HepG2 (cell line): ENCODE results near the gene LCA5. TPM values are rescaled to one million over a fixed set of nuclear protein-coding genes. Genes with fewer than 3 reads are reported as not detected.

Source experiments
- ARID2 ChIP-seq: sonication (generic); formaldehyde crosslinking; IDR thresholded peaks from 2 replicates; pipeline ENCODE4 v1.8.1; 2022; ENCODE audit warnings: mild to moderate bottlenecking, missing genetic modification reagents, borderline replicate concordance
- CEBPB ChIP-seq: IDR thresholded peaks from 2 replicates; pipeline ENCODE4 v1.6.1; 2011; ENCODE audit warnings: low read depth, low read length, improper control_type of control experiment, borderline replicate concordance
- FOXA3 ChIP-seq: IDR thresholded peaks from 2 replicates; pipeline ENCODE4 v1.6.1; 2016; ENCODE audit warnings: missing genetic modification reagents, missing compliant biosample characterization
- FOXP1 ChIP-seq, 2 experiments: fragments of 450-650 bp in 1 of 2; IDR thresholded peaks; 2 replicates each; pipeline ENCODE4 v1.6.1; 2017 to 2018; ENCODE audit warnings: antibody characterized with exemption in 1 of 2
- HDAC6 ChIP-seq: fragments of 200-600 bp; sonication (generic); IDR thresholded peaks from 2 replicates; pipeline ENCODE4 v1.7.0; 2017; ENCODE audit warnings: mild to moderate bottlenecking, antibody characterized with exemption, low read length, low read depth
- HMG20A ChIP-seq: IDR thresholded peaks from 2 replicates; pipeline ENCODE4 v1.6.1; 2016; ENCODE audit warnings: borderline replicate concordance
- JDP2 ChIP-seq: sonication (generic); formaldehyde crosslinking; IDR thresholded peaks from 2 replicates; pipeline ENCODE4 v1.8.1; 2022; ENCODE audit warnings: missing genetic modification reagents, borderline replicate concordance
- KAT8 ChIP-seq: IDR thresholded peaks from 2 replicates; pipeline ENCODE4 v1.6.1; 2016; ENCODE audit warnings: missing genetic modification reagents, missing compliant biosample characterization
- NFE2L2 ChIP-seq: fragments of 150-350 bp; IDR thresholded peaks from 2 replicates; pipeline ENCODE4 v1.6.1; 2014; ENCODE audit warnings: low read length
- PRMT3 ChIP-seq: sonication (generic); formaldehyde crosslinking; IDR thresholded peaks from 2 replicates; pipeline ENCODE4 v1.8.1; 2022; ENCODE audit warnings: low read depth, mild to moderate bottlenecking, moderate library complexity, missing genetic modification reagents, borderline replicate concordance
- RXRB ChIP-seq: IDR thresholded peaks from 2 replicates; pipeline ENCODE4 v1.6.1; 2016; ENCODE audit warnings: borderline replicate concordance, missing genetic modification reagents, missing compliant biosample characterization
- SAP130 ChIP-seq: IDR thresholded peaks from 2 replicates; pipeline ENCODE4 v1.6.1; 2016; ENCODE audit warnings: low read depth
- SATB2 ChIP-seq: sonication (generic); formaldehyde crosslinking; IDR thresholded peaks from 2 replicates; pipeline ENCODE4 v1.5.0; 2020; ENCODE audit warnings: missing genetic modification reagents
- SETDB1 ChIP-seq: sonication (generic); formaldehyde crosslinking; IDR thresholded peaks from 2 replicates; pipeline ENCODE4 v1.5.1; 2020; ENCODE audit warnings: missing genetic modification reagents, mild to moderate bottlenecking, borderline replicate concordance
- SP5 ChIP-seq: IDR thresholded peaks from 2 replicates; pipeline ENCODE4 v1.6.1; 2016; ENCODE audit warnings: low read depth, borderline replicate concordance
- THAP11 ChIP-seq: IDR thresholded peaks from 2 replicates; pipeline ENCODE4 v1.6.1; 2016; ENCODE audit warnings: missing biosample characterization, missing genetic modification reagents
- TMF1 ChIP-seq: sonication (generic); formaldehyde crosslinking; IDR thresholded peaks from 2 replicates; pipeline ENCODE4 v1.8.1; 2022; ENCODE audit warnings: low read depth, missing genetic modification reagents
- ZNF224 ChIP-seq: sonication (generic); formaldehyde crosslinking; IDR thresholded peaks from 2 replicates; pipeline ENCODE4 v1.5.0; 2020; ENCODE audit warnings: mild to moderate bottlenecking, missing genetic modification reagents
- ZNF549 ChIP-seq: sonication (generic); formaldehyde crosslinking; IDR thresholded peaks from 2 replicates; pipeline ENCODE4 v1.5.0; 2020; ENCODE audit warnings: missing genetic modification reagents
- ZSCAN20 ChIP-seq: sonication (generic); formaldehyde crosslinking; IDR thresholded peaks from 2 replicates; pipeline ENCODE4 v1.4.0; 2020; ENCODE audit warnings: missing genetic modification reagents, mild to moderate bottlenecking, borderline replicate concordance
- polyA plus RNA-seq, 8 experiments: library from polyadenylated mRNA; depleted of rRNA in 3 of 8; stranded (reverse) in 7 of 8; unstranded in 1 of 8; fragments of >200 nt; fragmentation: Illumina TruSeq in 4 of 8; extraction: Trizol in 4 of 8; gene quantifications; 2 replicates each; pipeline versions ENCODE4 v1.2.1 to v1.2.3, GENCODE V29; 2011 to 2016; ENCODE audit warnings: low read depth in 4 of 8, missing spikeins in 1 of 8, mixed read lengths in 1 of 8; ENCODE audit not compliant: insufficient read depth in 1 of 8
- total RNA-seq, 5 experiments: library from RNA; depleted of rRNA; stranded (reverse); fragments of >200 nt; fragmentation: Illumina TruSeq; extraction: Trizol; gene quantifications; 2 replicates each; pipeline ENCODE4 v1.2.3, GENCODE V29; 2016; ENCODE audit warnings: low read depth in 1 of 5
- TF ChIP-seq, protein P1 (sequence below): sonication (generic); formaldehyde crosslinking; conservative IDR thresholded peaks from 2 replicates; pipeline ENCODE4 v1.8.0; 2022; ENCODE audit warnings: missing genetic modification reagents
- TF ChIP-seq, protein P2 (sequence below), 2 experiments: IDR thresholded peaks; 2 replicates each; pipeline ENCODE4 v1.6.1; 2011 to 2012; ENCODE audit warnings: low read length in 2 of 2, borderline replicate concordance in 1 of 2, low read depth in 1 of 2, mild to moderate bottlenecking in 1 of 2, moderate library complexity in 1 of 2
- TF ChIP-seq, protein P3 (sequence below): sonication (generic); formaldehyde crosslinking; IDR thresholded peaks from 2 replicates; pipeline ENCODE4 v1.5.0; 2020; ENCODE audit warnings: missing genetic modification reagents
- TF ChIP-seq, protein P4 (sequence below): sonication (generic); formaldehyde crosslinking; IDR thresholded peaks from 2 replicates; pipeline ENCODE4 v1.4.0; 2020; ENCODE audit warnings: missing genetic modification reagents, borderline replicate concordance

LCA5 gene
- total and polyA plus RNA-seq, 2 of the 13 experiments (the other 11 are each of a cell fraction or from before 2014, with no cell fraction given): 0.84 to 4.6 TPM

DNA sequence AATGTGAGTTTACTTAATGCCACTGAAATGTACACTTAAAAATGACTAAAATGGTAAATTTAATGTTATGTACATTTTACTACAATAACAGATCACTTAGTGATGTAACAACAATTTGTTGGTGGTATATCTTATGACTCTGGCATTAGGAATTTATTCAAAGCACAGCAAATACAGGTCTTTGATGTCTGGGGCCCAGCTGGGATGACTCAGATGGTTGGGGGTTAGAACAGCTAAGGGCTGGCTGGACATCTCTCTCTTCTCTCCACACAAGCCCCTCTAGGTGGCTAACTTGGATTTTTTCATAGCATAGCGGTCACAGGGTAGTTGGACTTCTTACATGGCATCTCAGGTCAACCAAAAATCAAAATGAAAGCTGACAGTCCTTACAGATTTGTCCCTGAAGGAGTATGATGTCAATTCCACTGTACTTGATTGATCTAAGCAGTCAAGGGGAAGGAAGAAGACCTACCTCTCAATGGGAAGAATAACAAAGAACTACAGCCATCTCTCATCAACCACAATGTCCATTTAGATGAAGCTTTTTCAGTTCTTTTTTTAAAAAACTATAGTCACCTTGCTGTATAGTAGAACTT, 37.5 kb upstream of the LCA5 start (continued):
- TF ChIP-seq ARID2 (no peak), JDP2 (CRISPR knock-in tag) (no peak), SETDB1 (CRISPR knock-in tag) (no peak), RXRB (CRISPR knock-in tag) (no peak), KAT8 (CRISPR knock-in tag) (no peak), THAP11 (CRISPR knock-in tag) (0 out of 2 replicates have a peak, but pooled peaks have one; percentile 17), PRMT3 (CRISPR knock-in tag) (no peak), FOXP1 (IDR thresholded peaks at IDR 0.05) (no peak), FOXP1 (CRISPR knock-in tag; IDR thresholded peaks at IDR 0.05) (peak; percentile 23; the same call in 1 of the 2 replicates), TMF1 (CRISPR knock-in tag) (no peak), ZNF224 (CRISPR knock-in tag) (no peak), ZSCAN20 (CRISPR knock-in tag) (no peak), FOXA3 (CRISPR knock-in tag) (no peak), HMG20A (CRISPR knock-in tag) (peak; percentile 83; the same call in 1 of the 2 replicates), SAP130 (CRISPR knock-in tag) (peak; percentile 54; the same call in 1 of the 2 replicates), NFE2L2 (0 out of 2 replicates have a peak, but pooled peaks have one; percentile 11), SATB2 (CRISPR knock-in tag) (no peak), ZNF549 (CRISPR knock-in tag) (no peak), CEBPB (no peak), HDAC6 (no peak), SP5 (CRISPR knock-in tag) (no peak)
- TF ChIP-seq, protein P1, sequence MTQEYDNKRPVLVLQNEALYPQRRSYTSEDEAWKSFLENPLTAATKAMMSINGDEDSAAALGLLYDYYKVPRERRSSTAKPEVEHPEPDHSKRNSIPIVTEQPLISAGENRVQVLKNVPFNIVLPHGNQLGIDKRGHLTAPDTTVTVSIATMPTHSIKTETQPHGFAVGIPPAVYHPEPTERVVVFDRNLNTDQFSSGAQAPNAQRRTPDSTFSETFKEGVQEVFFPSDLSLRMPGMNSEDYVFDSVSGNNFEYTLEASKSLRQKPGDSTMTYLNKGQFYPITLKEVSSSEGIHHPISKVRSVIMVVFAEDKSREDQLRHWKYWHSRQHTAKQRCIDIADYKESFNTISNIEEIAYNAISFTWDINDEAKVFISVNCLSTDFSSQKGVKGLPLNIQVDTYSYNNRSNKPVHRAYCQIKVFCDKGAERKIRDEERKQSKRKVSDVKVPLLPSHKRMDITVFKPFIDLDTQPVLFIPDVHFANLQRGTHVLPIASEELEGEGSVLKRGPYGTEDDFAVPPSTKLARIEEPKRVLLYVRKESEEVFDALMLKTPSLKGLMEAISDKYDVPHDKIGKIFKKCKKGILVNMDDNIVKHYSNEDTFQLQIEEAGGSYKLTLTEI (CRISPR knock-in tag): no peak
- TF ChIP-seq, protein P2, sequence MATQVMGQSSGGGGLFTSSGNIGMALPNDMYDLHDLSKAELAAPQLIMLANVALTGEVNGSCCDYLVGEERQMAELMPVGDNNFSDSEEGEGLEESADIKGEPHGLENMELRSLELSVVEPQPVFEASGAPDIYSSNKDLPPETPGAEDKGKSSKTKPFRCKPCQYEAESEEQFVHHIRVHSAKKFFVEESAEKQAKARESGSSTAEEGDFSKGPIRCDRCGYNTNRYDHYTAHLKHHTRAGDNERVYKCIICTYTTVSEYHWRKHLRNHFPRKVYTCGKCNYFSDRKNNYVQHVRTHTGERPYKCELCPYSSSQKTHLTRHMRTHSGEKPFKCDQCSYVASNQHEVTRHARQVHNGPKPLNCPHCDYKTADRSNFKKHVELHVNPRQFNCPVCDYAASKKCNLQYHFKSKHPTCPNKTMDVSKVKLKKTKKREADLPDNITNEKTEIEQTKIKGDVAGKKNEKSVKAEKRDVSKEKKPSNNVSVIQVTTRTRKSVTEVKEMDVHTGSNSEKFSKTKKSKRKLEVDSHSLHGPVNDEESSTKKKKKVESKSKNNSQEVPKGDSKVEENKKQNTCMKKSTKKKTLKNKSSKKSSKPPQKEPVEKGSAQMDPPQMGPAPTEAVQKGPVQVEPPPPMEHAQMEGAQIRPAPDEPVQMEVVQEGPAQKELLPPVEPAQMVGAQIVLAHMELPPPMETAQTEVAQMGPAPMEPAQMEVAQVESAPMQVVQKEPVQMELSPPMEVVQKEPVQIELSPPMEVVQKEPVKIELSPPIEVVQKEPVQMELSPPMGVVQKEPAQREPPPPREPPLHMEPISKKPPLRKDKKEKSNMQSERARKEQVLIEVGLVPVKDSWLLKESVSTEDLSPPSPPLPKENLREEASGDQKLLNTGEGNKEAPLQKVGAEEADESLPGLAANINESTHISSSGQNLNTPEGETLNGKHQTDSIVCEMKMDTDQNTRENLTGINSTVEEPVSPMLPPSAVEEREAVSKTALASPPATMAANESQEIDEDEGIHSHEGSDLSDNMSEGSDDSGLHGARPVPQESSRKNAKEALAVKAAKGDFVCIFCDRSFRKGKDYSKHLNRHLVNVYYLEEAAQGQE (IDR thresholded peaks at IDR 0.05; ENCODE audit: borderline replicate concordance in 1 of 2, low read depth in 1 of 2, low read length in 2 of 2): no peak
- TF ChIP-seq, protein P3, sequence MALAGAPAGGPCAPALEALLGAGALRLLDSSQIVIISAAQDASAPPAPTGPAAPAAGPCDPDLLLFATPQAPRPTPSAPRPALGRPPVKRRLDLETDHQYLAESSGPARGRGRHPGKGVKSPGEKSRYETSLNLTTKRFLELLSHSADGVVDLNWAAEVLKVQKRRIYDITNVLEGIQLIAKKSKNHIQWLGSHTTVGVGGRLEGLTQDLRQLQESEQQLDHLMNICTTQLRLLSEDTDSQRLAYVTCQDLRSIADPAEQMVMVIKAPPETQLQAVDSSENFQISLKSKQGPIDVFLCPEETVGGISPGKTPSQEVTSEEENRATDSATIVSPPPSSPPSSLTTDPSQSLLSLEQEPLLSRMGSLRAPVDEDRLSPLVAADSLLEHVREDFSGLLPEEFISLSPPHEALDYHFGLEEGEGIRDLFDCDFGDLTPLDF (CRISPR knock-in tag): no peak
- TF ChIP-seq, protein P4, sequence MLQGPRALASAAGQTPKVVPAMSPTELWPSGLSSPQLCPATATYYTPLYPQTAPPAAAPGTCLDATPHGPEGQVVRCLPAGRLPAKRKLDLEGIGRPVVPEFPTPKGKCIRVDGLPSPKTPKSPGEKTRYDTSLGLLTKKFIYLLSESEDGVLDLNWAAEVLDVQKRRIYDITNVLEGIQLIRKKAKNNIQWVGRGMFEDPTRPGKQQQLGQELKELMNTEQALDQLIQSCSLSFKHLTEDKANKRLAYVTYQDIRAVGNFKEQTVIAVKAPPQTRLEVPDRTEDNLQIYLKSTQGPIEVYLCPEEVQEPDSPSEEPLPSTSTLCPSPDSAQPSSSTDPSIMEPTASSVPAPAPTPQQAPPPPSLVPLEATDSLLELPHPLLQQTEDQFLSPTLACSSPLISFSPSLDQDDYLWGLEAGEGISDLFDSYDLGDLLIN: no peak
- TF ChIP-seq, all 625 proteins: peak for 25
